Measurements from ENCODE around the gene C16orf78.
A peak's percentile ranks its signal among the peaks of the same experiment; 100 is the strongest.

C16orf78 gene

DNA sequence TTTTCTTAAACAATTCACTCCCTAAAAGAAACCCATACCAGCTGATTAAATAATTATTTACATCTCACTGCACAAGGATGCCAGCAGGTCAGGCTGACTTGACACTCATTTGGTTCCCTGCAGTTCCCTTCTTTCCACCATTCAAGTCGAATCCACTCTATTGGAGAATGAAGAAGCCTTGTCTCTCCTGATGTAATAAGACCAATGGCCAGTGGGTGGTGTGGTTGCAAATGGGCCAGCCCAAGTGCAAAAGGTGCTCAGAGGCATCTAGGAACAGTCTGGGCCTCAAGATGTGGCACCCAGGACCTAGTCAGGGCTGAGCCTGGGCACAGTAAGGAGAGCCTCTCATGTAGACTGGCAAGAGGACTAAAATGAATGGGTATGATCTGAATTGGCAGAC, 9.3 kb downstream of the C16orf78 start:
- DNase-seq (ENCODE audit: low spot score): no peak

DNA sequence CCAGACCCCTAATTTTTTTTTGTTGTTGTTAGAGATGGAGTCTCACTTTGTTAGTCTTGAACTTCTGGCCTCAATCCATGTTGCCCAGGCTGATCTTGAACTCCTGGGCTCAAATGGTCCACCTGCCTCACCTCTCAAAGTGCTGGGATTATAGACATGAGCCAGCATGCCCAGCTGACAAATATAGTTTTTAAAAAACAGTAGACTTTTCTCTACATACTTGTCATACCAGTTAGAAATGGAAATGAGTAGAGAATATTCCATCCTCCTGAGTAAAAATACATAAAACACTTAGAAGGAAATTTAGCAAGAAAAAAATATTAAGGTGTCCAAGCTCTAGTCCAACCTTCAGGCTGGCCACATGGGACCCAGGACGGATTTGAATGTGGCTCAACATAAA, 21.4 kb downstream of the C16orf78 start:
- no peak for DNase-seq (ENCODE audit: low spot score)

DNA sequence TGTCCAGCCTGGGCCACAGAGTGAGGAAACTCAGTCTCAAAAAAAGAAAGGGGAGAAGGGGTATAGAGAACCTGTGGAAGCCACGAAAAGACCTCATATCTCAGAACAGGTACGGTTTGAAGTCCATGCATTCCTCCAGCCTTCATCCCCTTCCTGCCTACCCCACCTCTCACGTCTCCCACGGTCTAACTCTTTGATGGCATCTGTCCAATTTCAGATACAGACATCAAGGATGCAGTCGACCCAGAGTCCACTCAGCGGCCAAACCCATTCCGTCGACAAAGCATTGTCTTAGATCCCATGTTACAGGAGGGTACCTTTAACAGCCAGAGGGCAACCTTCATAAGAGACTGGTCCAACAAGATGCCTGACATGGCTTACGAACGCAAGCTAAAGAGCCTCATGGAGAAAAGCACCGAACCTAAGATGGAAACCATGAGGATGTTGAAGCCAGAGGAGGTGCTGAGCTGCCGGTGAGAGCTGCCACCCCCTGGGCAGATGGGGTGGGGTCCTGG, 22.7 kb downstream of the C16orf78 start:
- no peak for DNase-seq (ENCODE audit: low spot score)

DNA sequence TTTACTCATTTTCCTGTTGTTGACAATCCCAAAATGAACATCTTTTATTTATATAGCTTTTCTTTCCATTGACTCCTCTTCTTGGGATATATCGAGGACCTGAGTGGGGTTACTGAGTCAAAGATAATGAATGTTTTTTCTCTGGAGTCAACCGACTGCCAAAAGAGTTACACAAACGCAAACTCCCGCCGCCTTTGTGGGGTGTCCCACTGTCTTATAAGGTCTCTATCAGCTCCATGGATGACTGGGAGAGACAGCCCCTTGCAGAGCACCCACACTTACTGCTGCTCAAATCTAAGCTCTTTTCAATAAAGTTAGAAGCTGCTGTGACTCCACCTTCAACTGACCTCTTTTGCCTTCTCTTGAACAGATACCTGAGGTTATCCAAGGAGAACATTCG, 25.2 kb downstream of the C16orf78 start:
- no peak for DNase-seq (ENCODE audit: low spot score)

DNA sequence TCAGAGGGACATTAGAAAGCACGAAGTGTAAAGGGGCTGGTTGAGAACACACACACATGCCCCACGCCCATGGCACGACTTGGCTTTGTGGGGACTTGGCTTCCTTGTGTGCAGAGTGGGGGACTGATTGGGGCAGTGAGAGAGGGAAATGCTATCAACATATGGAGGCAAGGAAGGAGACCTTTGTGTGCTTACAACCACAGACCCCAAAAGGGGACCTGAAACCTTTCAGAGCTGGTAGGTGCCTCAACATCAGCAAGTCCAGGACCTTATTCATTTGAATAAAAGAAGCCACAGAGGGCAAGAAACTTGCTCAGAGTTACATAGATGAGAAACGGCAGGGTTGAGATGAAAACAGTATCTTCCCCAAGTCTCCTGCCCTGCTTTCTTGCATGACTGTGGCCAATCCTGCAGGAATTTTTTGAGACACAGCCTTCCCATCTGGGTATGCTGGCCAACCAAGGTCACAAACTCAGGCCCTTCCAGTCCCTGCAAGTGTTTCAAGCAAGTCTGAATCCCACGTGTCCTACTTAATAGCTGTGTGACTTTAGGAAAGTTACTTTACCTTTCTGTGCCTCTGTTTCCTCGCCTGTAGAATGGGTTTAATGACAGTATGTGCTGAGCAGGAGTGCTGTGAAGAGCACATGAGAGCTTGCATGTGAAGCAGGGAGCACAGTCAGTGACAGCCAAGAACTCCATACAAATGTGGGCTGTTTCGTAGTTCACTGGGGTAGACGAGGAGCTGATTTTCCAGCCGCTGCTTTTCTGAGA, 26.2 kb downstream of the C16orf78 start:
- no peak for DNase-seq (ENCODE audit: low spot score)

DNA sequence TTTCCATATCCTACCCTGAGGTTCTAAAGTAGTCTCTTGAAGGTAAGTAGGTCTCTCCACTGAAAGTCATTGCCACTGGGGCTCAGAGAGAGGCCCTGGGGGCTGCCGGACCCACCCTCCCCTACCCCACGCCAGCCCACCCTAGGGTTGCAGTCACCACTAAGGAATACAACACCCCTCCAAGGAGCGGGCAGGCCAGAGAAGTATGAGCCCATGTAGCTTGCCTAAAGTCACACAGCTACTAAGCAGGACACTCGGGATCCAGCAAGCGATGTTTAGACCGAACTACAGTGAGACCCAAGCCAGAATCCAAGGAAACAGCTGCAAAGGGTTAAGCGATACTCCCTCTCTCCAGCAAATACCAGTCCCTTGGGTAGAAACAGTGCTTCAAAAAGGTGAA, 27.0 kb downstream of the C16orf78 start:
- DNase-seq (ENCODE audit: low spot score): no peak

DNA sequence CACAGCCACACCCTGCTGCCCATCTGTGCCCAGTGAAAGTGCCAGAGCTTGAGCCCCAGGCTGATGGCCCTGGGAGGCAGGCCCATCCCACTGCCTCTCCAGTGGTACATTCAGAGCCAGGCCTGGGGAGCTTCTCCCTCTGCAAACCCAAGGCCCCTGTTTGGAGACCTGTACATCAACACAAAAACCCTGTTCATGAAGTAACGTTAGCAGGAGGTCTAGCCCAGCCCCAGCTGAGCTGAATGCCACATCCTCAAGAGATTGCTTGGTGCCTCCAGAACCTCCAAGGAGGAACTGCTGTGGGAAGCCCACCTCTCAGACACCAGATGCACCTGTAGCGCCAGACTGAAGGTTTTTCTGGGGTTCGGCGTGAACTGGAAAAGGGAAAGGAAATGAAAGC, 31.5 kb downstream of the C16orf78 start:
- DNase-seq (ENCODE audit: low spot score): no peak

DNA sequence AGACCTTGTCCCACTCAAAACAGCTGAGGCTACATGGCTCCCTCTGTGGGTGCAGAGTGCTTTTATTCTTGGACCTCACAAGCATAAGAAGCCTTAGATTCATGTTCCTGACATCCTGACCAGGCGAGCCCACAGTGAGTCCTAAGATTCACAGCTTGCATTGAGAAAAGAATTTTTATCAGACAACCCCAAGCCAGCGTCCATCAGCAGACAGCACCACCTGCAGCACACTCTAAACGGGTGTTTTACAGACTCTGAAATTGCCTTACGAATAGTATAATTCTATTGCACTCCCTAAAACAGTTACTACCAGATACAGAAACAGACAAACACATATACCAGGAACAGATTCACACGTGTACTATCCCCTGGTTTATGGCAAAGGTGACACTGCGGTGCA, 31.9 kb downstream of the C16orf78 start:
- DNase-seq (ENCODE audit: low spot score): no peak

DNA sequence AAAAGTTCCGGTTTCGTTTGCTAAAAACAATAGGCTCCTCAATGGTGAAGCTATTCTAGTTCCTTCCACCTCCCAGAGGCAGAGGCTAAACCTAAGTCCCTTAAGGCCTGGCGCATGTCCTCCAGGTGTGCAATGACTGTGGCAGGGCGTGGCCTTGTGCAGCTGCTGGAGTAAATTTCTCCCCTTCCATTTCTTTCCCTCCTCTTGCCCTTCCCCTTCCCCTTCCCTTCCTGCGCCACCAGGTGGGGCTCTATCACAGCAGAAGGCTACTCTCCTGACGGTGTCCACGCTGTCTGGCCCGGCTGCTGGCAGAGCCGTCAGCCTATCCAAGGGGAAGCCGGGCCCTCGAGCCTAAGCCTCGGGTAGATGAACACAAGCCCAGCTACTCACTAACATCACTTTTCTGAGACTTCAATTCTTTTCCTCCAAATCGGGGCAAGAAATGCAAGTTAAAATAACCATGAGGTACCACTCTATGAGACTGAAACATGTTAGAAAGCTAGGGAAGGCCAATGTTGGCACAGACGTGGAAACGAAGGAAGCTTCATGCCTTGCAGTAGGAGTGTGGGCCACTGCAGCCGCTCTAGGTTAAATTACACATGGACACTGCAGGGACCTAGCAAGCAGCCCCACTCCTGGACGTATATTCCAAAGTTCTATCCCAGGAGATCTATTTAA, 34.4 kb downstream of the C16orf78 start:
- DNase-seq (ENCODE audit: low spot score): peak; percentile 81

DNA sequence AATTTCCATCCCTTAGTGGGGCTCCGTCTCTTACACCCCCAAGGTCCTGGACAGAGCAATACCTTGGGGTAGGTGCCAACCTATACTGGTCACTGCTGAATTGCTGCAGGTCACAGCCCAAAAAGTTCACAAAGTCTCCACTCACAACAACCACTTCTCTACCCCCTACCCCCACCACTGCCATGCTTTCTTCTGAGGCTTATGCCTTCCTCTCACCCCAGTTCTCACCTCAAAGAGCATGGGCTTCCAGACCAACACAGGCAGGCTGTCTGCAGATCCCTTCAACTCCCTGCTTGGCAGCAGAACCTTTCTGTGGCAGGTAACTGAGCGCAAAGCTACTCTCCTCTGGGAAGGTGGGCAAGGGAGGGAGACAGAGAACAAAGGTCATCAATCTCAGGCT, 35.5 kb downstream of the C16orf78 start:
- no peak for DNase-seq (ENCODE audit: low spot score)

DNA sequence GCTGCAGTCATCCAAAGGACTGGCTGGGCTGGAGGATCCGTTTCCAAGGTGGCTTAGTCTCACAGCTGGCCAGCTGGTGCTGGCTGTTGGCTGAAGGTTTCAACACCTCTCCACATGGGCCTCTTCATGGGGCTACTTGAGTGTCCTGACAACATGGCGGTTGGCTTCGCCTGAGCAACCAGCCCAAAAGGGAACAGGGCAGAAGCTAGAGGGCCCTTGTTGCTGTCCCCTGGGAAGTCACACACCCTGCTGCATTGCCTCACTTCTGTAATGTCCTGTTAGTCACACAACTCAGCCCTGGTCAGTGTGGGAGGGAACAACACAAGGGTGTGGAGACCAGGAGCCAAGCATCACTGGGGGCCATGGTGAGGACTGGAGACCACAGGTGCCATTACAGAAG, 36.6 kb downstream of the C16orf78 start:
- no peak for DNase-seq (ENCODE audit: low spot score)

DNA sequence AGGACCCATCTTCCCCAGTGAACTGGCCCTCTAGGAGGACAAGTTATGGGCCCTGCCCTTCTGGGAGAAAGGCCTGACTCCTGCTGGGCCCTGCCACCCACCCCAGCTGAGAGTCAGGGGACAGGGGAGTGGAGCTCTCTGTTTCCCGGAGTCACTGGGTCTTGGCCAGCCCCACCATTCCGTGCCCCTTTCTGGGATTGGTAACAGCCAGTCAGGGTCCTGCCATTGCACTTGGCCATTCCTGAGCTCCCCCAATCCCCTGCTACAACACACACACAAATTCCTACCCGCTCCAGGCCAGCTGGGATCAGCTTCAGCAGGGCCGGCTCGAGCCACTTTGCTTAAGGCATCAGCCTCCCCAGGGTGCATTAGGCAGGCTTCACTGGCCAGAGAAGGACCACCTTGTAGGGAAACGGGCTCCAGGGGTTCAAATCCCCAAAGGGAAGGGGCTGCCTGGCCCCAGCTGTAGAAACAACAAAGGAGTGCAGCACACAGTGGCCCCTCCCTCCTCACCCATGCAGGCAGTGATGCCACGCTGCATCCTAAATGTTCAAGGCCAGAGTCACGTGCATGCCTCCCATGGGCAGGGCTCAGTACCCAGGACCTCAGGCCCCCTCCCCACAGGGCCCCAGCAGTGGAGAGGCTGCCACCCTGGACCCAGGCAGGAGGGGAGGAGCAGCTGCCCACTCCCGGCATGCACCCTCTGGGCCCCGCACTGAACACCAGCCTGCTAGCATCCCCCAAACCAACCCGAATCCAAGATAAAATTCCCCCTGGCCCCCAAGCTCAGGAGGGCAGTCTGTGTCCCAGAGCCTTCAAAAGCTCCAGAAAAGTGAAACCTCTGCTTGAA, 37.7 kb downstream of the C16orf78 start:
- DNase-seq (ENCODE audit: low spot score): no peak

DNA sequence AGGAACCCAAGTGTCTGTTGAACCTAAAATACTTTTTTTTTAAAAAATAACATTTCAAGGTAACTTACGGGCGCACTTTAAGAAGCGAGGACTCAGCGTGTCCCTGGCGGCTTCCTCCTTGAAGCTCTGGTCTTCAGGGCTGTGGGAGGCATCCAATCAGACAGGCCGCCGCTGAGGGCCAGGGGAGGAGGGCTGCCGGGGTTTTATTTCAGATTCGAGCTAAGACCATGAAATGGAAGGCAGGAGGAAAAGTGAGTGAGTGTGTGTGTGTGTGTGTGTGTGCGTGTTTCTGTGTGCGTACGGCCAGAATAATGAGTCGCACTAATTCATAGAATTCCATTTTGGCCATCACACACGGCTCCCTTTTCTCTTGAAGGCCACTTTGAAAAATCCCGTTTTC, 41.1 kb downstream of the C16orf78 start:
- no peak for DNase-seq (ENCODE audit: low spot score)

DNA sequence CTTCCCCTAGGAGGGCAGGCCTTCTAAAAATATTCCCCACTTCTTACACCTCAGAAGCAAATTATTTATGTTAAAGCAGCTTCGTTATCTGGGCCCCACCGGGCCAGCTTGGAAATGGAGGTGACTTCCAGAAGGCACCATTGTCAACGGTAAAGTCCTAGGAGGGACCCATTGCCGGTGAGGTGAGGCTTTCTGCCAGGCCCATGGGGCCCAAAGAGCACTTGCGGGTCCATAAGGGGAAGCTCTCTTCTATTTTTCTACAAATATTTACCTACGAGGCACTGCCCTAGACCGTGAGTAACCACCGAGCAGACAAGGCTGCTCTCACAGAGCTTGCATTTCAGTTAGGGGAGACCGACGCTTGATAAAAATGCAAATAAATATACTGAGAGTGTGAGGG, 41.5 kb downstream of the C16orf78 start:
- no peak for DNase-seq (ENCODE audit: low spot score)

DNA sequence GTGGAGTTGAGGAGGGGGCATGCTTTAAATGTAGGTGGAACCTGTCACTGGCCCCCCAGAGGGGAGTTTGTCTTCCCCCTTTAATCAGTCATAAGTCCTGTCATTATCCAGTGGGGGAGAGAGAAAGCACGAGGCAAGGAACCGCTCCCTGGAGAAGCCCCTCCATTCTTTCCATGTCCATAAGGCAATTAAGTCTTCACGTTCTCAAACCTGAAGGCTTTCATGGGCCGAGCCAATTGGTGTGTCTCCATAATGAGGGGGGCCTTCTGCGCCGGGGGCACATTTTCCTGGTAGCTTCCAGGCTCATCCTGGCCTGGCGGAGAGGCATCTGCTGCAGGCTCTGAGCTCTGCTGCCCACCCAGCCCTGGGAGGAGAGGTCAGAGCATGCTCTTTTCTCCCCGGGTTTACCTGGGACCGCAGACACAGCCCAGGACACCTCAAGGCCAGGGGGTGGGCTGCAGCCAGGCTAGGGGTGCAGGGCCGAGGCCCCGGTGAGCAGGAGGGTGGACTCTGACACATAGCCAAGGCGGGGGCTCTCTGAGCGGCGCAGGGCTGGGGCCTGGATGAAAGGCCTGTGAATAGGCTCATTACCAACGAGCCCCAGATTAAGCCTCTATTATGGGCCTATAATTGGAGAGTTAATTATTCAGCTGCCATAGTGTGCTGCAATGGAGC, 42.5 kb downstream of the C16orf78 start:
- no peak for DNase-seq (ENCODE audit: low spot score)

DNA sequence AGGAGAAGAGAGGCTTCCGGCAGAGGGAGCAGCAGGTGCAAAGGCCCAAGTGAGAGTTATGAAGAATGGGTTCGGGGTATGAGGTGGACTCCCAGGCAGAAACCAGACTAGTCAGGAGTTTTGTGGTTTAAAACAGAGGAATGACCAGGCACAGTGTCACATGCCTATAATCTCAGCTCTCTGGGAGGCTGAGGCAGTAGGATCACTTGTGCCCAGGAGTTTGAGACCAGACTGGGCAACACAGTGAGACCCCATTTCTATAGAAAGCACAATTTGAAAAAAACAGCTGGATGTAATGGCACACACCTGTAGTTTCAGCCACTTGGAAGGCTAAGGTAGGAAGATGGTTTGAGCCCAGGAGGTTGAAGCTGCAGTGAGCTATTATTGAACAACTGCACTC, 43.8 kb downstream of the C16orf78 start:
- no peak for DNase-seq (ENCODE audit: low spot score)

DNA sequence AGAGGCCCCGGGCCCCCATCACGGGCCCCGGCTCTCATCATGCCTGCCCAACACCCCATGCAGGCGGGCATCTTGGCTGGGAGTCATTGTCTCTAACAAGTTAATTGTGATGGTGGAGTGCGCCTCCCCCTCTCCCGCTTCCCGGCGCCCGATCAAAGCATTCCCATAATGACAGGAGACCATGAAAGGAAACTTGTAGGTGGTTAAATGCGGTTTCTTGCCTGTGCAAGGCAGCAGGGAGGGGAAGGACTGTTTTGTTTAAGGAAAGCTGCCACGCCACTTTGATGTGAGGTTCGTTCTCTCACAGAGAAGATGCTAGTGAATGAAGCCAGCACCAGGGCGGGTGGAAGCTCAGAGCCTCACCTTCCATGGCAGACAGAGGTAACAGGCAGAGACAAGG, 45.4 kb downstream of the C16orf78 start:
- DNase-seq (ENCODE audit: low spot score): no peak

DNA sequence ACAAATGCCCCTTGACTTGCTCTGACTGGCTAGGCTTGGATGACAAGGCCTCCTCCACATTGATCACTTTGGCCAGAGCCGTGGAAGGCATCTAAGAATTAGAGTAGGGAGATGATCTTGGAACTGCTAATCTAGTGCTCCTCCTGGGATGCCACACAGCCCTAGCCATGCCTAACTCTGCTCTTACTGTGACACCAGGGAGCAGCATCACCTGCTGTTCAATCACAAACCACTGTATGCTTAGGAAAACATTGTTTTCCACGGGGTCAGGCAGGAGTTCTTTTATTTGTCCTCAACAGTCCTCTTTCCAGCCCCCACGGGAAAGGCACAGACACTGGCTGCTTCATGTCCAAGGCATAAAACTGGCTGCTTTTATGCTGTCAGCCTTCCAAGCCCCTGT, 46.3 kb downstream of the C16orf78 start:
- no peak for DNase-seq (ENCODE audit: low spot score)

DNA sequence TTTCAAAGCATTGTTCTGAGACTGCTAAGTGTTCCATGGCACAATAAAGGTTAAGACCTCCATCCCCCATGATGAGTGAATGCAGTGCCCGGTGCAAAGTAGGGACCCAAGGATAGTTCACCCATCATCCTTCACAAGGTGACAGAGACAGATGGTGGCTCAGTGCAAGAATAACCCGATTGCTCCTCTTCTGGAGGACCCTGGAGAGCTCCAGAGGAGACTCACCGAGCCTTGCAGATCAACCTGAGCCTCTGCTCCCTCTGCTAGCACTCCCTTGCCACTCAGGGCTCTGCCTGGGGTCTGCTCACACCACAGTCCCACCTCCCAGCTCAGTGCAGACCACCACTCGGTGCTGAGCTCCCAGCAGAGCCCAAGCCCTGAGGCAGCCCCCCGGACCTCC, 49.3 kb downstream of the C16orf78 start:
- DNase-seq (ENCODE audit: low spot score): no peak

DNA sequence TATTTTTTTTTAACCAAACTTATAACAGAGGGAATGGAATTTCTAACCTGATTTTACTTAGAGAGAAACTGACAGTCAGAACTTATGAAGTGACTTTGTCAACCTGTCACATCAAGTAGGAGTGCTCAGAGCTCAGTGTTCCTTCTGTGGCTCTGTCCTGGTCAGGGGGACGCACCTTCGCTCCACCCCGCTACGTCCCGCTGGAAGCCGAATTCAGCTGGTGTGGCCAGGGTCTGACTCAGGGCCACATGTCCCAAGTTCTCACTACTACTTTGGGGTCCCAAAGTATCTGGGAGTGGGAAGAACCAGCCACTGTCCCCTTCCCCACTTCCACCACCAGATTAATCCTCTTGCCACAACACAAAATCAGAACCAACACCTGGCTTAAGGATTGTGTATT, 51.4 kb downstream of the C16orf78 start:
- no peak for DNase-seq (ENCODE audit: low spot score)

DNA sequence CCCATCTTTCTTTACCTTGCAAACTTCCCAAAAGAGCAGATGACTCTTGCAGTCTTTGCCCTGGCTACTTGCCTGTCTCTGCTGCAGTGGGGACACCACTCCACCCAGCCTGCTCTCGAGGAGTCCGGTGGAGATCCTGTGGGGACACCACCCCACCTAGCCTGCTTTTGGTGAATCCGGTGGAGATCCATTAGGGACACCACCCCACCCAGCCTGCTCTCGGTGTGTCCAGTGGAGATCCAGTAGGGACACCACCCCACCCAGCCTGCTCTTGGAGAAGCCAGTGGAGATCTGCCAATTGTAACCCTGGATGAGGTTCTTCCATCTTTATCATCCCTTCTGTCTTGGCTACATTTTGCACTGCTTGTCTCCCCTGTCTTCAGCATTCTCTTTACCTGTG, 54.2 kb downstream of the C16orf78 start:
- no peak for DNase-seq (ENCODE audit: low spot score)

DNA sequence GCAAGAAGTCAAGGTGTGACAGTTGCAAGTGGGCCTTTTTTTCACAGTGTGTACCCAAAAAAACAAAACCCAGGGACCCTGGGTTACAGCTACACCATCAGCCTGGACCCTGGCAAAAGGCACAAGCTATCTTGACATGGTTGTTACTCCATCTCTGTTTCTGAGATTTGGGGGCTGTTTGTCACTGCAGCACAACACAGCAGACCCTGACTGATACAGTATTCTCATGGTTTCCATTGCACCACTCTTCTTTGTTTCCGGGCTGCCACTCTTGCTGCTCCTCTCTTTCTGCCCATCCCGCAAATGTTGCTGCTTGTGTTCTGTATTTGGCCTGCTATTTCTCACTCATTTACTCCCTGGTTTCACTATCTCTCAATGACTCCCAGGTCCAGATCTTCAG, 55.2 kb downstream of the C16orf78 start:
- DNase-seq (ENCODE audit: low spot score): no peak

Measured in SK-N-DZ (cell line).